Hepatocyte (in vitro differentiated cells): Measurements from ENCODE around the gene KASH5.

ENCODE experiments used
- EZH2phosphoT487 ChIP-seq: fragments of 200-600 bp; sonication (generic); IDR thresholded peaks from one replicate; pipeline ENCODE4 v1.6.1; 2018; ENCODE audit warnings: antibody characterized with exemption, mild to moderate bottlenecking, low read depth, moderate library complexity; ENCODE audit not compliant: unreplicated experiment, severe bottlenecking
- TF ChIP-seq, protein P1 (sequence below): fragments of 200-600 bp; sonication (generic); IDR thresholded peaks from 2 replicates; pipeline ENCODE4 v1.5.1; 2016; ENCODE audit warnings: antibody characterized with exemption, mild to moderate bottlenecking; ENCODE audit not compliant: poor library complexity

DNA sequence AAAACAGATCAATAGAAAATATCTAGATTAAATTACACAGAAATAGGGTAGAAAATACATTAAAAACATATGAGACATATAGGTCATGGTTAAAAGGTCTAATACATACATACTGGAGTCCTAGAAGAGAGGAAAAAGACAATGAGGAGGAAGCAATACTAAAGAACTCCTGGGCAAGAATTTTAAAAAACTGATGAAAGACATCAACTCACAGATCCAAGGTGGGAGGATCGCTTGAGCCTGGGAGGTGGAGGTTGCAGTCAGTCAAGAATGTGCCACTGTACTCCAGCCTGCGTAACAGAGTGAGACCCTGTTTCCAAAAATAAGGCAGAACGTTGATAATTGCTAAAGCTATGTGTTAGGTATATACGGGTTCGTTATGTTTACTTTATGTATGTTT lies 5.4 kb upstream of the KASH5 start:
- TF ChIP-seq, protein P1, sequence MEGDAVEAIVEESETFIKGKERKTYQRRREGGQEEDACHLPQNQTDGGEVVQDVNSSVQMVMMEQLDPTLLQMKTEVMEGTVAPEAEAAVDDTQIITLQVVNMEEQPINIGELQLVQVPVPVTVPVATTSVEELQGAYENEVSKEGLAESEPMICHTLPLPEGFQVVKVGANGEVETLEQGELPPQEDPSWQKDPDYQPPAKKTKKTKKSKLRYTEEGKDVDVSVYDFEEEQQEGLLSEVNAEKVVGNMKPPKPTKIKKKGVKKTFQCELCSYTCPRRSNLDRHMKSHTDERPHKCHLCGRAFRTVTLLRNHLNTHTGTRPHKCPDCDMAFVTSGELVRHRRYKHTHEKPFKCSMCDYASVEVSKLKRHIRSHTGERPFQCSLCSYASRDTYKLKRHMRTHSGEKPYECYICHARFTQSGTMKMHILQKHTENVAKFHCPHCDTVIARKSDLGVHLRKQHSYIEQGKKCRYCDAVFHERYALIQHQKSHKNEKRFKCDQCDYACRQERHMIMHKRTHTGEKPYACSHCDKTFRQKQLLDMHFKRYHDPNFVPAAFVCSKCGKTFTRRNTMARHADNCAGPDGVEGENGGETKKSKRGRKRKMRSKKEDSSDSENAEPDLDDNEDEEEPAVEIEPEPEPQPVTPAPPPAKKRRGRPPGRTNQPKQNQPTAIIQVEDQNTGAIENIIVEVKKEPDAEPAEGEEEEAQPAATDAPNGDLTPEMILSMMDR, result no peak
- no peak for TF ChIP-seq EZH2phosphoT487
